Jurkat, Clone E6-1 (cell line): ENCODE data around the gene RNF5.

Source experiments
- DNase-seq: peaks from one replicate; pipeline ENCODE4 v3.0.0-alpha.2; 2011; ENCODE audit warnings: low read depth, low spot score
- H3K4me3 ChIP-seq: 2 replicates; pipeline ENCODE4 v1.5.1; 2011; ENCODE audit warnings: mild to moderate bottlenecking, low read length, control low read depth, moderate library complexity

Gene RNF5

GRCh38 chr6:32151181-32151862 lies 26.9 kb upstream of the RNF5 start:
- no peak for DNase-seq
- no peak overlapping the region for H3K4me3 ChIP-seq

GRCh38 chr6:32151863-32152768 lies 26.1 kb upstream of the RNF5 start, which contains the start of gene PRRT1:
Gene PRRT1, minus strand, starts transcription at chr6:32151939. Its CDS starts 112 bp downstream, at chr6:32151827.
- H3K4me3 ChIP-seq, result no peak within 1 kb of the TSS
- DNase-seq, result no peak

- peak overlapping the region; percentile 75 for H3K4me3 ChIP-seq
- DNase-seq, result no peak
These were observed 25.2 kb upstream of the RNF5 start for GRCh38 chr6:32152769-32153563.

GRCh38 chr6:32153564-32154513 lies 24.4 kb upstream of the RNF5 start, which contains the start of gene PPT2:
Gene PPT2, plus strand, starts transcription at chr6:32154141. Its CDS starts 454 bp downstream, at chr6:32154595.
- H3K4me3 ChIP-seq, result peak within 1 kb of the TSS; percentile 75
- peak; percentile 93 for DNase-seq

GRCh38 chr6:32154514-32155161 lies 23.6 kb upstream of the RNF5 start:
- H3K4me3 ChIP-seq, result peak overlapping the region; percentile 75
- DNase-seq, result peak; percentile 58

- no peak for DNase-seq
These were observed 21.3 kb upstream of the RNF5 start for GRCh38 chr6:32156891-32157290.

GRCh38 chr6:32158052-32158451 lies 20.2 kb upstream of the RNF5 start:
- DNase-seq, result no peak
- no peak overlapping the region for H3K4me3 ChIP-seq

More at GRCh38 chr6:32156891-32157290, 21.3 kb upstream of the RNF5 start:
- H3K4me3 ChIP-seq, result no peak overlapping the region

- H3K4me3 ChIP-seq, result no peak overlapping the region
- no peak for DNase-seq
These were observed 14.5 kb upstream of the RNF5 start for GRCh38 chr6:32163559-32164258.

- no peak for DNase-seq
- H3K4me3 ChIP-seq, result no peak within 1 kb of the TSS
These were observed 13.9 kb upstream of the RNF5 start, which contains the start of gene EGFL8 for GRCh38 chr6:32164295-32164694. Gene EGFL8, plus strand, starts transcription at chr6:32164595. Its CDS starts 1,571 bp downstream, at chr6:32166166.

GRCh38 chr6:32166411-32167061 lies 11.7 kb upstream of the RNF5 start:
- H3K4me3 ChIP-seq, result no peak overlapping the region
- no peak for DNase-seq

- no peak overlapping the region for H3K4me3 ChIP-seq
- no peak for DNase-seq
These were observed 10.9 kb upstream of the RNF5 start for GRCh38 chr6:32167154-32167760.

- no peak for DNase-seq
- no peak overlapping the region for H3K4me3 ChIP-seq
These were observed 10.4 kb upstream of the RNF5 start for GRCh38 chr6:32167761-32168262.

- no peak overlapping the region for H3K4me3 ChIP-seq
- no peak for DNase-seq
These were observed 9.9 kb upstream of the RNF5 start for GRCh38 chr6:32168350-32168749.

- no peak for DNase-seq
- no peak overlapping the region for H3K4me3 ChIP-seq
These were observed 9.2 kb upstream of the RNF5 start for GRCh38 chr6:32168807-32169591.

GRCh38 chr6:32170294-32170693 lies 7.9 kb upstream of the RNF5 start:
- no peak for DNase-seq

More at GRCh38 chr6:32170294-32170693, 7.9 kb upstream of the RNF5 start:
- H3K4me3 ChIP-seq, result no peak overlapping the region
